MCF 10A (cell line): ENCODE measurements around the gene LDHAL6B. TPM values are rescaled to one million over a fixed set of nuclear protein-coding genes. Genes with fewer than 3 reads are reported as not detected.

Source experiments
- BruUV-seq: library from RNA; stranded (reverse); fragments of 400-500 nt; replicated peaks from 2 replicates; lab custom pipeline; 2021; lab: Mats Ljungman, UMichigan
- CTCF ChIA-PET: fragments of 300-600 bp; sonication (Branson Sonifier 250); formaldehyde crosslinking; extraction: SDS; loops from one replicate; lab custom pipeline; 2021; ENCODE audit warnings: antibody characterized with exemption, inconsistent platforms; lab: Yijun Ruan, JAX
- POLR2A ChIA-PET: fragments of 300-600, 350-650 bp; sonication (Branson Sonifier 250); formaldehyde crosslinking; extraction: SDS; loops from one replicate; lab custom pipeline; 2020; ENCODE audit warnings: antibody characterized with exemption, inconsistent platforms; lab: Yijun Ruan, JAX
- DNase-seq: peaks from one replicate; pipeline ENCODE4 v3.0.0-alpha.2; 2018; ENCODE audit not compliant: unreplicated experiment
- H3K27ac Mint-ChIP-seq: one replicate; pipeline ENCODE4 v1.8.0; 2022; ENCODE audit warnings: mild to moderate bottlenecking, low read depth, mixed read lengths; ENCODE audit not compliant: unreplicated experiment
- H3K27me3 Mint-ChIP-seq: one replicate; pipeline ENCODE4 v1.8.0; 2022; ENCODE audit warnings: mixed read lengths; ENCODE audit not compliant: insufficient read depth, unreplicated experiment
- H3K36me3 Mint-ChIP-seq: one replicate; pipeline ENCODE4 v1.8.0; 2022; ENCODE audit warnings: mild to moderate bottlenecking, moderate library complexity, mixed read lengths; ENCODE audit not compliant: insufficient read depth, unreplicated experiment
- H3K4me1 Mint-ChIP-seq: one replicate; pipeline ENCODE4 v1.8.0; 2022; ENCODE audit warnings: mixed read lengths; ENCODE audit not compliant: insufficient read depth, unreplicated experiment
- H3K4me3 Mint-ChIP-seq: one replicate; pipeline ENCODE4 v1.8.0; 2022; ENCODE audit warnings: mild to moderate bottlenecking, moderate library complexity, mixed read lengths; ENCODE audit not compliant: unreplicated experiment
- H3K9me3 Mint-ChIP-seq: one replicate; pipeline ENCODE4 v1.8.0; 2022; ENCODE audit warnings: mixed read lengths; ENCODE audit not compliant: unreplicated experiment
- intact Hi-C: fragments of 100-400 bp; cut with micrococcal nuclease; formaldehyde crosslinking; loops from 2 replicates; pipeline ENCODE4 v1.14.1; 2022
- total RNA-seq: library from RNA; stranded (reverse); gene quantifications from 2 replicates; pipeline ENCODE4 v1.2.3, GENCODE V29; 2022
- TF ChIP-seq, protein P1 (sequence below): fragments of 200-600 bp; IDR thresholded peaks from one replicate; pipeline ENCODE4 v1.8.0; 2022; ENCODE audit warnings: antibody characterized with exemption, mild to moderate bottlenecking; ENCODE audit not compliant: unreplicated experiment

Gene LDHAL6B
- total RNA-seq, 1 experiment from 2014 or later = not detected

DNA sequence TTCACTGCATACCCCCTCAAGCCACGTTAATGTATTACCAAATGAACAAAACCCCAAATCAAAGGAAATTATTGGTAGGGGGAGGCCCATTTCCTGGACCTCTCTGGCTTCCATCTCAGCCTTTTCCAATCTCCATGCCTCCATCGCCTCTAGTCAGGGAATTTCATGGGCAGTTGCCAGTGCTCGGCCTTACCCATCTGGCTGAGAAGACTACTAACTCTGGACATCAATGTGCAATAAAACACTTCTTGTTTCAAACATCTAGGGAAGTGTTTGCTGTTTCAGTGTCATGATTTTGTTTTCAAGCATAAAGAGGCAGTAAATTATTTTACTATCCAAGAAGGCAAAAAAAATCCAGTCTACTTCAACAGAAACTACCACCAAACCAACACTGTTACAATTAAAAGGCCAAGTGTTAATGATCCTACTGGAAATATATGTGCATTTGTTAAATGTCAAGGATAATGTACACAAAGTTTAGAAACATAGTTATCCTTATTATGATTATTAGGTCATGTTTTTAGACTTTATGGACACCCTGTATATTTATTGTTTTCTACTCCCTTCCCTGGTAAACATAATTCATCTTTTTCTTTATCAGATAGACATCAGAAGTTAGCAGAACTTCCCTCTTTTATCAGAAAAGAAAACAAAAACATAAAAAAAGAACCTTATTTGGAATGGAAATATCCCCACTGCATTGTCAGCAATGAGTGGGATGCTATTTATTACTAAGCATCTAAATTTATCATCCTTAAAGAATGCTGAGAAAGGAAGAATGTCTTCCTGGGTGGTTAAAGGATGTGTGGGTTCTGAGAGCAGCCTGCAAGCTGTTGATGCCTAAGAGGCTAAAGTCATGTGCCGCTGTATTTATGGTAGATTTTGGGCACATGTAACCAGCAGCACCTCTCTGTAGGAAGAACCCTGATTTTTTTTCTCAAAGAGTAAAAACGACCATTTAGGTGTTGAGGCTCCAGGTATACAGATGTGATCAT, 15.2 kb downstream of the LDHAL6B start:
- no peaks in the 10 kb centered on the region for H3K27me3 Mint-ChIP-seq
- H3K9me3 Mint-ChIP-seq = no peaks in the 10 kb centered on the region
- TF ChIP-seq, protein P1, sequence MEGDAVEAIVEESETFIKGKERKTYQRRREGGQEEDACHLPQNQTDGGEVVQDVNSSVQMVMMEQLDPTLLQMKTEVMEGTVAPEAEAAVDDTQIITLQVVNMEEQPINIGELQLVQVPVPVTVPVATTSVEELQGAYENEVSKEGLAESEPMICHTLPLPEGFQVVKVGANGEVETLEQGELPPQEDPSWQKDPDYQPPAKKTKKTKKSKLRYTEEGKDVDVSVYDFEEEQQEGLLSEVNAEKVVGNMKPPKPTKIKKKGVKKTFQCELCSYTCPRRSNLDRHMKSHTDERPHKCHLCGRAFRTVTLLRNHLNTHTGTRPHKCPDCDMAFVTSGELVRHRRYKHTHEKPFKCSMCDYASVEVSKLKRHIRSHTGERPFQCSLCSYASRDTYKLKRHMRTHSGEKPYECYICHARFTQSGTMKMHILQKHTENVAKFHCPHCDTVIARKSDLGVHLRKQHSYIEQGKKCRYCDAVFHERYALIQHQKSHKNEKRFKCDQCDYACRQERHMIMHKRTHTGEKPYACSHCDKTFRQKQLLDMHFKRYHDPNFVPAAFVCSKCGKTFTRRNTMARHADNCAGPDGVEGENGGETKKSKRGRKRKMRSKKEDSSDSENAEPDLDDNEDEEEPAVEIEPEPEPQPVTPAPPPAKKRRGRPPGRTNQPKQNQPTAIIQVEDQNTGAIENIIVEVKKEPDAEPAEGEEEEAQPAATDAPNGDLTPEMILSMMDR = no peak
- CTCF ChIA-PET = no interaction called here
- no peaks in the 10 kb centered on the region for H3K4me1 Mint-ChIP-seq
- intact Hi-C loops = no loop called here
- H3K27ac Mint-ChIP-seq = no peak overlapping the region
- BruUV-seq = no TSS peak
- H3K36me3 Mint-ChIP-seq = peaks cover 50% of the 10 kb centered on the region
- no peak for DNase-seq
- no peak overlapping the region for H3K4me3 Mint-ChIP-seq
- POLR2A ChIA-PET = no interaction called here

DNA sequence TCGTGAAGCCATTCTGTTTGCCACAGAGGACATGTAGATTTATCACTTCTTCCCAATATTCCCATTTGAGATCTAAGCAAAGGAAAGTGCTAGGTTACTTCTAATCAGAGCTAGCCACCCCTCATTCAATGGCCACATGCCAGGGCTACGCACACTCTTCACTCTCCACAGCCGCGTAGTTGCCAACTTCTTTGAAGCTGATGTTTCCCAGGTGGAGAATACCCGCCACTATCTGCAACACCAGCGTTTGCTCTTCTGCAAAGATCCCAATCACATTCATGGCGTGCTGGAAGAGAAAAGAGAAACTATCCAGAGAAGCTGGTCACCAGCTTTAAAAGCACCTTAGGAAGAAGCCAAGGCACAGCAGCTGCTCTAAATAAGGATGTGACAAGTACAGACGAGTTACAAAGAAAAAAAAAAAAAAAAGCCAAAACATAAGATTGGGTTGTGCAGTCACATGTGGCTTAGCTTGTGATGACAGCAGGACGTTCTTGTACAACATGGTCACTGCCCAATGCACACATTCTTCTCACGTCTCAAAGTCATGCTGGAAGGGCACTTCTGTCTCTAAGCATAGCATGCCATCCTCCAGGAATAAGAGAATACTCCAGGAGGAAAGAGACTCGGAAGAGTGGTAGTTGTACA, 16.4 kb downstream of the LDHAL6B start:
- ChIA-PET CTCF (interaction anchor here (1.1 kb wide), 2 partner anchors 21 to 340 kb away, joined by 3 to 4 read pairs; no protein-coding TSS in a partner anchor), POLR2A (interaction anchor here (0.9 kb wide), 1 partner anchor 15 kb away, joined by 5 read pairs; no protein-coding TSS in a partner anchor)
- intact Hi-C loops = no loop called here
- peaks cover 4% of the 10 kb centered on the region for H3K4me1 Mint-ChIP-seq
- peaks cover 44% of the 10 kb centered on the region for H3K36me3 Mint-ChIP-seq
- no peak overlapping the region for H3K4me3 Mint-ChIP-seq
- H3K27ac Mint-ChIP-seq = no peak overlapping the region
- H3K27me3 Mint-ChIP-seq = no peaks in the 10 kb centered on the region
- TF ChIP-seq, protein P1 = no peak
- no peak for DNase-seq
- no peaks in the 10 kb centered on the region for H3K9me3 Mint-ChIP-seq
- BruUV-seq = no TSS peak

DNA sequence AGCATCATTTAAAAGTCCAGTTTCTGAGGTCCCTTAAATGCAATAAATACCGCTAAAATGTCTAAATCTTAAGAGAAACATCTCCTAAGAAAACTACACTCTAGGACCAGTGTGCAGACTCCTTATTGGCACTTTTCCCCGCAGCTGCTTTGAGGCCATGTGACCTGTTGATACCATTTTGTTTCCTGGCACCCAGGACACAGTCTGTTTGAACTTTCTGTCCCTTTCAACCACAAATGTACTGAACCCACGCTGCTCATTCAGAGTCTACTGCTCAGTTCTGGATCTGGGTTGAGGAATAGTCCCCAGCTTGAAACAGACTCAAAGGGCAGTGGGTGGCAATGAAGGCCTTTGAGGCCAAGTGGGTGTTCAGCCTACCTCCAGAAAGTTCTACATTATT, 17.1 kb downstream of the LDHAL6B start:
- peaks cover 39% of the 10 kb centered on the region for H3K36me3 Mint-ChIP-seq
- DNase-seq = no peak
- H3K4me3 Mint-ChIP-seq = no peak overlapping the region
- no peaks in the 10 kb centered on the region for H3K27me3 Mint-ChIP-seq
- CTCF ChIA-PET = interaction anchor here (1.1 kb wide), 1 partner anchor 20 kb away, joined by 3 read pairs; no protein-coding TSS in a partner anchor
- H3K9me3 Mint-ChIP-seq = no peaks in the 10 kb centered on the region
- TF ChIP-seq, protein P1 = no peak
- POLR2A ChIA-PET = interaction anchor here (0.9 kb wide), 1 partner anchor 14 kb away, joined by 5 read pairs; no protein-coding TSS in a partner anchor
- intact Hi-C loops = no loop called here
- peaks cover 4% of the 10 kb centered on the region for H3K4me1 Mint-ChIP-seq
- BruUV-seq = no TSS peak
- no peak overlapping the region for H3K27ac Mint-ChIP-seq

- intact Hi-C loops = no loop called here
- peaks cover 43% of the 10 kb centered on the region for H3K36me3 Mint-ChIP-seq
- no peak for DNase-seq
- no peak overlapping the region for H3K27ac Mint-ChIP-seq
- no TSS peak for BruUV-seq
- H3K27me3 Mint-ChIP-seq = no peaks in the 10 kb centered on the region
- no peak overlapping the region for H3K4me3 Mint-ChIP-seq
- CTCF ChIA-PET = interaction anchor here (0.6 to 0.7 kb wide), 3 partner anchors 33 to 60 kb away, joined by 3 to 4 read pairs (median 3); no protein-coding TSS in a partner anchor
- H3K4me1 Mint-ChIP-seq = peaks cover 4% of the 10 kb centered on the region
- POLR2A ChIA-PET = no interaction called here
- no peaks in the 10 kb centered on the region for H3K9me3 Mint-ChIP-seq
- TF ChIP-seq, protein P1 = no peak
These were observed 17.8 kb downstream of the LDHAL6B start for GRCh38 chr15:59224474-59224873.
